H9 (cell line): Measurements from ENCODE around the gene PEX16. TPM values are rescaled to one million over a fixed set of nuclear protein-coding genes. Genes with fewer than 3 reads are reported as not detected.

Experiments used
- DNase-seq: peaks from one replicate; pipeline ENCODE4 v3.0.0-alpha.2; 2017
- H2AFZ ChIP-seq: one replicate; pipeline ENCODE4 v1.6.1; 2013; ENCODE audit warnings: mild to moderate bottlenecking, low read length, control low read depth, moderate library complexity
- H2AK5ac ChIP-seq: 2 replicates; pipeline ENCODE4 v1.6.1; 2013; ENCODE audit warnings: low read length, control low read depth, mixed read lengths; ENCODE audit not compliant: insufficient read length
- H2BK120ac ChIP-seq: one replicate; pipeline ENCODE4 v1.6.1; 2013; ENCODE audit warnings: low read depth, mild to moderate bottlenecking, low read length, control low read depth, inconsistent platforms; ENCODE audit not compliant: poor library complexity, severe bottlenecking
- H2BK12ac ChIP-seq: 2 replicates; pipeline ENCODE4 v1.6.1; 2013; ENCODE audit warnings: low read length, control low read depth, mixed read lengths, low read depth; ENCODE audit not compliant: insufficient read length
- H2BK15ac ChIP-seq: 2 replicates; pipeline ENCODE4 v1.6.1; 2013; ENCODE audit warnings: low read depth, low read length, control low read depth
- H2BK20ac ChIP-seq: one replicate; pipeline ENCODE4 v1.6.1; 2013; ENCODE audit warnings: low read depth, mild to moderate bottlenecking, low read length, control low read depth, inconsistent platforms; ENCODE audit not compliant: poor library complexity, severe bottlenecking
- H2BK5ac ChIP-seq: 2 replicates; pipeline ENCODE4 v1.6.1; 2013; ENCODE audit warnings: low read length, control low read depth, mixed read lengths; ENCODE audit not compliant: insufficient read length
- H3K14ac ChIP-seq: 2 replicates; pipeline ENCODE4 v1.6.1; 2013; ENCODE audit warnings: low read length, control low read depth; ENCODE audit not compliant: insufficient read depth
- H3K18ac ChIP-seq: 2 replicates; pipeline ENCODE4 v1.6.1; 2013; ENCODE audit warnings: low read depth, mild to moderate bottlenecking, mixed read lengths, low read length, control low read depth; ENCODE audit not compliant: insufficient read length
- H3K23ac ChIP-seq: 2 replicates; pipeline ENCODE4 v1.6.1; 2013; ENCODE audit warnings: low read length, control low read depth, mixed read lengths, low read depth; ENCODE audit not compliant: insufficient read length
- H3K23me2 ChIP-seq: 2 replicates; pipeline ENCODE4 v1.6.1; 2013; ENCODE audit warnings: low read depth, mild to moderate bottlenecking, mixed read lengths, low read length, control low read depth; ENCODE audit not compliant: insufficient read length, poor library complexity, severe bottlenecking
- H3K27ac ChIP-seq: 2 replicates; pipeline ENCODE4 v1.5.1; 2013; ENCODE audit warnings: low read length, control low read depth, mixed read lengths, low read depth; ENCODE audit not compliant: insufficient read length
- H3K27me3 ChIP-seq: 2 replicates; pipeline ENCODE4 v1.6.1; 2013; ENCODE audit warnings: low read length, control low read depth, inconsistent platforms; ENCODE audit not compliant: insufficient read depth
- H3K4ac ChIP-seq: 2 replicates; pipeline ENCODE4 v1.6.1; 2013; ENCODE audit warnings: low read depth, mild to moderate bottlenecking, control low read depth, inconsistent platforms, low read length, moderate library complexity
- H3K4me1 ChIP-seq: 2 replicates; pipeline ENCODE4 v1.6.1; 2013; ENCODE audit warnings: low read length, control low read depth, inconsistent platforms; ENCODE audit not compliant: insufficient read depth
- H3K4me2 ChIP-seq: 2 replicates; pipeline ENCODE4 v1.6.1; 2013; ENCODE audit warnings: low read length, control low read depth, mixed read lengths; ENCODE audit not compliant: insufficient read length, insufficient read depth
- H3K56ac ChIP-seq: 2 replicates; pipeline ENCODE4 v1.6.1; 2013; ENCODE audit warnings: low read depth, mild to moderate bottlenecking, mixed read lengths, low read length, control low read depth; ENCODE audit not compliant: insufficient read length
- H3K79me1 ChIP-seq: 2 replicates; pipeline ENCODE4 v1.6.1; 2013; ENCODE audit warnings: low read depth, mild to moderate bottlenecking, moderate library complexity, low read length, control low read depth, inconsistent platforms; ENCODE audit not compliant: insufficient read depth, poor library complexity, severe bottlenecking
- H3K79me2 ChIP-seq: 2 replicates; pipeline ENCODE4 v1.6.1; 2013; ENCODE audit warnings: low read length, control low read depth, inconsistent platforms; ENCODE audit not compliant: insufficient read depth
- H3K9ac ChIP-seq: 2 replicates; pipeline ENCODE4 v1.6.1; 2013; ENCODE audit warnings: low read length, control low read depth, mixed read lengths; ENCODE audit not compliant: insufficient read length; ENCODE audit errors: extremely low read depth
- H3K9me3 ChIP-seq: one replicate; pipeline ENCODE4 v1.6.1; 2013; ENCODE audit warnings: low read depth, low read length, inconsistent platforms; ENCODE audit not compliant: control insufficient read depth
- H3T11ph ChIP-seq: one replicate; pipeline ENCODE4 v1.6.1; 2013; ENCODE audit warnings: mild to moderate bottlenecking, low read length, control low read depth, inconsistent platforms
- H4K20me1 ChIP-seq: one replicate; pipeline ENCODE4 v1.6.1; 2013; ENCODE audit not compliant: control insufficient read depth, insufficient read length, insufficient read depth
- H4K5ac ChIP-seq: 2 replicates; pipeline ENCODE4 v1.6.1; 2013; ENCODE audit warnings: low read depth, mild to moderate bottlenecking, mixed read lengths, low read length, control low read depth; ENCODE audit not compliant: insufficient read length
- H4K8ac ChIP-seq: replicated peaks from 2 replicates; pipeline ENCODE4 v1.6.1; 2013; ENCODE audit warnings: low read length, control low read depth, mixed read lengths, low read depth; ENCODE audit not compliant: insufficient read length
- H4K91ac ChIP-seq: 2 replicates; pipeline ENCODE4 v1.6.1; 2013; ENCODE audit warnings: low read depth, mild to moderate bottlenecking, moderate library complexity, mixed read lengths, low read length, control low read depth; ENCODE audit not compliant: insufficient read length
- H3K27ac Mint-ChIP-seq, 3 experiments: 2 replicates in 2 of 3; 3 replicates in 1 of 3; pipeline ENCODE4 v1.8.0; 2020 to 2021; ENCODE audit warnings: mixed read lengths in 3 of 3, mild to moderate bottlenecking in 1 of 3, moderate library complexity in 1 of 3
- H3K27me3 Mint-ChIP-seq: 2 replicates; pipeline ENCODE4 v1.8.0; 2021; ENCODE audit warnings: low read depth, mild to moderate bottlenecking, moderate library complexity, mixed read lengths
- H3K36me3 Mint-ChIP-seq, 3 experiments: 2 replicates in 2 of 3; 3 replicates in 1 of 3; pipeline ENCODE4 v1.8.0; 2020 to 2021; ENCODE audit warnings: low read depth in 3 of 3, mixed read lengths in 3 of 3; ENCODE audit not compliant: insufficient read depth in 1 of 3
- H3K4me1 Mint-ChIP-seq, 2 experiments: 2 replicates each; pipeline ENCODE4 v1.8.0; 2020; ENCODE audit warnings: mixed read lengths in 2 of 2
- H3K4me3 Mint-ChIP-seq, 2 experiments: 2 replicates in 1 of 2; 3 replicates in 1 of 2; pipeline ENCODE4 v1.8.0; 2020 to 2021; ENCODE audit warnings: mild to moderate bottlenecking in 2 of 2, mixed read lengths in 2 of 2, moderate library complexity in 1 of 2
- H3K9me3 Mint-ChIP-seq, 2 experiments: 2 replicates in 1 of 2; 3 replicates in 1 of 2; pipeline ENCODE4 v1.8.0; 2020; ENCODE audit warnings: mild to moderate bottlenecking in 2 of 2, mixed read lengths in 2 of 2, moderate library complexity in 1 of 2
- whole genome bisulfite sequencing: extraction: QIAGEN DNeasy Blood & Tissue Kit; methylation state at CpG from one replicate; pipeline ENCODE4 v1.1.7; 2013; ENCODE audit warnings: missing lambda C conversion rate, low lambda C conversion rate, mixed read lengths; ENCODE audit not compliant: insufficient read length; ENCODE audit errors: extremely low coverage; 5-methylcytosine and 5-hydroxymethylcytosine counted together
- total RNA-seq: library from RNA; stranded (reverse); gene quantifications from 2 replicates; pipeline ENCODE4 v1.2.1, GENCODE V29; 2021
- TF ChIP-seq, protein P1 (sequence below): fragments of 200-600 bp; sonication (generic); conservative IDR thresholded peaks from 3 replicates; pipeline ENCODE4 v1.8.0; 2021; ENCODE audit warnings: antibody characterized with exemption, mild to moderate bottlenecking

Gene PEX16
- total RNA-seq, 1 experiment from 2014 or later: 30.8 TPM

DNA sequence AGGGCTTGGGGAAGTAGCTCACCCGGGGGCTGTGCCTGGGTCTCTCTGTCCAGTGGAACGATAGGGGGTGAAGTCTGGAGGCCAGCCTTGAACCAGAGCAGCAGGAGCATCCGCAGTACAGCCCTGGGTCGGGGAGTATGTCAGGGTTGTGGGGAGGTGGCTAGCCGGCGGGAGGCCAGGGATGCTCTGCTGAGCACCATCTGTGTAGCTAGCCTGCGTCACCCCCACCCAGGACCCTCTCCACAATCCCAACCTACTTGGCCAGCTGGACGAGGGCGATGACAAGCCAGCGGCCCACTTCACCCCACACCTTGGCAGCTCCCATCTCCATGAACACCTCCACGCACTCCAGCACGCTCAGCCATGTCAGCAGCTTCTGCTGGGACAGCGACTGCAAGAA, 2.2 kb downstream of the PEX16 start:
- H2AFZ ChIP-seq: no peak overlapping the region
- no peak overlapping the region for H3K4ac ChIP-seq
- no peak overlapping the region for H3K23ac ChIP-seq
- no peak for DNase-seq
- H3K4me2 ChIP-seq: no peak overlapping the region
- Mint-ChIP-seq H3K27me3 (no peaks in the 10 kb centered on the region), H3K9me3 (no peaks in the 10 kb centered on the region), H3K27ac (no peak overlapping the region), H3K4me1 (peaks cover 15 to 24% of the 10 kb centered on the region in 2 experiments), H3K36me3 (peaks cover 5 to 40% (median 28%) of the 10 kb centered on the region in 3 experiments; a peak in 6 of 7 replicates), H3K4me3 (no peak overlapping the region)
- H2BK120ac ChIP-seq: no peak overlapping the region
- H4K8ac ChIP-seq: no peak overlapping the region
- H3K18ac ChIP-seq: no peak overlapping the region
- H2AK5ac ChIP-seq: no peak overlapping the region
- no peaks in the 10 kb centered on the region for H3K79me1 ChIP-seq
- H4K91ac ChIP-seq: no peak overlapping the region
- H3K79me2 ChIP-seq: no peaks in the 10 kb centered on the region
- no peak overlapping the region for H4K5ac ChIP-seq
- no peak overlapping the region for H2BK5ac ChIP-seq
- H3K4me1 ChIP-seq: no peaks in the 10 kb centered on the region
- no peak overlapping the region for H3K27ac ChIP-seq
- H3K9ac ChIP-seq: no peak overlapping the region
- no CpG with 5 or more reads among the region's 13 CpGs for WGBS
- H3T11ph ChIP-seq: no peak overlapping the region
- no peaks in the 10 kb centered on the region for H4K20me1 ChIP-seq
- H2BK12ac ChIP-seq: no peak overlapping the region
- H3K27me3 ChIP-seq: no peaks in the 10 kb centered on the region; the same call in 1 of the 2 replicates
- H3K23me2 ChIP-seq: peaks cover 3% of the 10 kb centered on the region
- TF ChIP-seq, protein P1, sequence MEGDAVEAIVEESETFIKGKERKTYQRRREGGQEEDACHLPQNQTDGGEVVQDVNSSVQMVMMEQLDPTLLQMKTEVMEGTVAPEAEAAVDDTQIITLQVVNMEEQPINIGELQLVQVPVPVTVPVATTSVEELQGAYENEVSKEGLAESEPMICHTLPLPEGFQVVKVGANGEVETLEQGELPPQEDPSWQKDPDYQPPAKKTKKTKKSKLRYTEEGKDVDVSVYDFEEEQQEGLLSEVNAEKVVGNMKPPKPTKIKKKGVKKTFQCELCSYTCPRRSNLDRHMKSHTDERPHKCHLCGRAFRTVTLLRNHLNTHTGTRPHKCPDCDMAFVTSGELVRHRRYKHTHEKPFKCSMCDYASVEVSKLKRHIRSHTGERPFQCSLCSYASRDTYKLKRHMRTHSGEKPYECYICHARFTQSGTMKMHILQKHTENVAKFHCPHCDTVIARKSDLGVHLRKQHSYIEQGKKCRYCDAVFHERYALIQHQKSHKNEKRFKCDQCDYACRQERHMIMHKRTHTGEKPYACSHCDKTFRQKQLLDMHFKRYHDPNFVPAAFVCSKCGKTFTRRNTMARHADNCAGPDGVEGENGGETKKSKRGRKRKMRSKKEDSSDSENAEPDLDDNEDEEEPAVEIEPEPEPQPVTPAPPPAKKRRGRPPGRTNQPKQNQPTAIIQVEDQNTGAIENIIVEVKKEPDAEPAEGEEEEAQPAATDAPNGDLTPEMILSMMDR: no peak
- H3K56ac ChIP-seq: no peak overlapping the region
- H2BK15ac ChIP-seq: no peak overlapping the region
- no peak overlapping the region for H2BK20ac ChIP-seq
- no peak overlapping the region for H3K14ac ChIP-seq
- H3K9me3 ChIP-seq: no peaks in the 10 kb centered on the region
